Activated naive CD8-positive, alpha-beta T cell treated with anti-CD3 and anti-CD28 coated beads, Interleukin-2, amount 50 U/mL, for 24 hours (primary cell): Measurements from ENCODE around the gene RNF114.
A peak's percentile ranks its signal among the peaks of the same experiment; 100 is the strongest.

ENCODE experiments used
- ATAC-seq: fragments of 150-1000 bp; cut with Tn5 transposase; one replicate; pipeline ENCODE4 v1.10.0; 2021
- DNase-seq: peaks from one replicate; pipeline ENCODE4 v3.0.0; 2021
- H3K27ac Mint-ChIP-seq: one replicate; pipeline ENCODE4 v1.8.0; 2021; ENCODE audit warnings: mild to moderate bottlenecking, mixed read lengths
- H3K27me3 Mint-ChIP-seq: one replicate; pipeline ENCODE4 v1.8.0; 2021; ENCODE audit warnings: mixed read lengths
- H3K36me3 Mint-ChIP-seq: one replicate; pipeline ENCODE4 v1.8.0; 2021; ENCODE audit warnings: low read depth, mixed read lengths
- H3K4me1 Mint-ChIP-seq: one replicate; pipeline ENCODE4 v1.8.0; 2021; ENCODE audit warnings: mixed read lengths
- H3K4me3 Mint-ChIP-seq: one replicate; pipeline ENCODE4 v1.8.0; 2021; ENCODE audit warnings: mild to moderate bottlenecking, moderate library complexity, mixed read lengths
- H3K9me3 Mint-ChIP-seq: one replicate; pipeline ENCODE4 v1.8.0; 2021; ENCODE audit warnings: mixed read lengths

The RNF114 gene

GRCh38 chr20:49913399-49914047 is 22.7 kb upstream of the RNF114 start:
- Mint-ChIP-seq H3K4me1 (peaks cover 40% of the 10 kb centered on the region), H3K36me3 (peaks cover 5% of the 10 kb centered on the region), H3K4me3 (peak overlapping the region; percentile 96), H3K27ac (no peak overlapping the region), H3K27me3 (no peaks in the 10 kb centered on the region), H3K9me3 (no peaks in the 10 kb centered on the region)
- no peak for DNase-seq
- ATAC-seq = no peak

GRCh38 chr20:49914310-49915117 is 21.7 kb upstream of the RNF114 start:
- no peaks in the 10 kb centered on the region for H3K9me3 Mint-ChIP-seq
- DNase-seq (no peak), ATAC-seq (no peak)
- H3K36me3 Mint-ChIP-seq = peaks cover 4% of the 10 kb centered on the region
- peaks cover 40% of the 10 kb centered on the region for H3K4me1 Mint-ChIP-seq
- no peaks in the 10 kb centered on the region for H3K27me3 Mint-ChIP-seq
- H3K27ac Mint-ChIP-seq = peak overlapping the region; percentile 100
- peak overlapping the region; percentile 96 for H3K4me3 Mint-ChIP-seq

DNA sequence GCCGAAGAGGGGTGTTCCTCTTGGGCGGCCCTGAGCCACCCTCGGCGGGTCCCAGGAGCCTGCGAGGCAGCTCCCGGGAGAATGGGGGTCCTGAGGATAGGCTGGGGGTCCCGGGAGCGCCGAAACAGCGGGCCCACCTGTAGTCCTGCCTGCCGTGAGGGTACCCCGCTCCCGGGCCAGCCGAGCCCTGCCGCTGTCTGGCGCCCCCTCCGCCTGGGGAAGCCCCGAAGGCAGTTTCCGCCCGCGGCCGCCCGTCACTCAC is 21.1 kb upstream of the RNF114 start:
- peak overlapping the region; percentile 100 for H3K27ac Mint-ChIP-seq
- H3K9me3 Mint-ChIP-seq = no peaks in the 10 kb centered on the region
- peaks cover 3% of the 10 kb centered on the region for H3K36me3 Mint-ChIP-seq
- peaks cover 40% of the 10 kb centered on the region for H3K4me1 Mint-ChIP-seq
- peak overlapping the region; percentile 96 for H3K4me3 Mint-ChIP-seq
- H3K27me3 Mint-ChIP-seq = no peaks in the 10 kb centered on the region
- no peak for DNase-seq
- peak; percentile 25 for ATAC-seq

DNA sequence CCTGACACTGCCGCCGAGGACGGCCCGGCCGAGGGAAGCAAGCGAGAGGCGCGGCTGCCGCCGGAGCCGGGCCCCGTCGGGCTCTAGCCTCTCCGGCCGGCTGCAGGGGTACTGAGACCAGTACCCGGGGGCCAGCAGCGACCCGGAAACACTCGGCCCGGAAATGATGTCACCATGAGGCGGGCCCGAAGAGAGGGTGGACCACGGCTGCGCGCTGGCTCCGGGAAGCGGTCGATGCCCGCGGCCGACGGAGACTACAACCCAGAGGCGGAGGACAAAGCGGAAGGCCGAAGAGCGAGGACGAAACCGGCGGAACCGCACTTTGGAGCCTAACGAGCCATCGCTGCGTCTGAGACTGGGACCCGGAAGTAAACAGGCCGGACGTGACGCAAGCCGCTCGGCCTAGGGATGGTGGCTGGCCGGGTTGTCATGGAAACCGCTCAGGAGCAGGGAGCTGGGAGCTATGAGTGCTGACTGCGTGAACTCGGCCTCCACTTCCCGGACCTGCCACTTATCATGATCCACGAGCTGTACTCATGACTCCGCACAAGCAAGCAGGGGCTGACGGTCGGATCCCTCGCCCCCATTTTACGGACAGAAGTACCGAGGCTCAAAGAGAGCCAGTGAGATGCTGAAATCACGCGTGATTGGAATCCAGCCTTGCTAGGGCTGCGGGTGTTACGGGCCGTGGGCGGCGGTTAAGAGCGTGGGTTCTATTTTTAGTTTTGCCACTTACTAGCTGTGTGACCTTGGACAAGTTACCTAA is 20.6 kb upstream of the RNF114 start, which contains the start of gene SPATA2:
Gene SPATA2 (minus strand): TSS at position 150 of the 766 bp plus-strand sequence. CDS start 7,039 bp downstream, outside the sequence.
- H3K27ac Mint-ChIP-seq = peak within 1 kb of the TSS; percentile 100
- peaks cover 3% of the 10 kb centered on the region for H3K36me3 Mint-ChIP-seq
- no peaks in the 10 kb centered on the region for H3K27me3 Mint-ChIP-seq
- H3K4me1 Mint-ChIP-seq = peaks cover 40% of the 10 kb centered on the region
- DNase-seq (peak; percentile 94), ATAC-seq (peak; percentile 89)
- H3K4me3 Mint-ChIP-seq = peak within 1 kb of the TSS; percentile 96
- H3K9me3 Mint-ChIP-seq = no peaks in the 10 kb centered on the region

- ATAC-seq (peak; percentile 44), DNase-seq (no peak)
- peaks cover 40% of the 10 kb centered on the region for H3K4me1 Mint-ChIP-seq
- H3K4me3 Mint-ChIP-seq = peak overlapping the region; percentile 96
- no peaks in the 10 kb centered on the region for H3K9me3 Mint-ChIP-seq
- peaks cover 3% of the 10 kb centered on the region for H3K36me3 Mint-ChIP-seq
- no peaks in the 10 kb centered on the region for H3K27me3 Mint-ChIP-seq
- peak overlapping the region; percentile 100 for H3K27ac Mint-ChIP-seq
Observed at GRCh38 chr20:49916146-49917002, 19.8 kb upstream of the RNF114 start.

DNA sequence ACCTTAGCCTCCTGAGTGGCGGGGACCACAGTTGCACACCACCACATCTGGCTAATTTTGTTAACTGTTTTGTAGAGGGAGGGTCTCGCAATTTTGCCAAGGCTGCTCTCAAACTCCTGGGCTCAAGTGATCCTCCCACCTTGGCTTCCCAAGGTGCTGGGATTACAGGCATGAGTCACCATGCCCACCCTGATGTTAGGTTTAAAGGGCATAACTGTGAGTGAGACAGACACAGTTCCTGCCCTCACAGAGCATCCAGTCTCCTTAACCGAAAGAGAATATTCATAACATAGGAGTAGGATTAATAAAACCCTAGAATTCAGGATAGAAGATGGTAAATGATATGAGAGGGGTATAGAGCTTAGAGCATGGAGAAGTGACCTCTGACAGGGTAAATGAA is 17.8 kb upstream of the RNF114 start:
- Mint-ChIP-seq H3K27ac (no peak overlapping the region), H3K27me3 (no peaks in the 10 kb centered on the region), H3K9me3 (no peaks in the 10 kb centered on the region), H3K4me1 (peaks cover 31% of the 10 kb centered on the region), H3K36me3 (no peaks in the 10 kb centered on the region), H3K4me3 (no peak overlapping the region)
- ATAC-seq (no peak), DNase-seq (no peak)

DNA sequence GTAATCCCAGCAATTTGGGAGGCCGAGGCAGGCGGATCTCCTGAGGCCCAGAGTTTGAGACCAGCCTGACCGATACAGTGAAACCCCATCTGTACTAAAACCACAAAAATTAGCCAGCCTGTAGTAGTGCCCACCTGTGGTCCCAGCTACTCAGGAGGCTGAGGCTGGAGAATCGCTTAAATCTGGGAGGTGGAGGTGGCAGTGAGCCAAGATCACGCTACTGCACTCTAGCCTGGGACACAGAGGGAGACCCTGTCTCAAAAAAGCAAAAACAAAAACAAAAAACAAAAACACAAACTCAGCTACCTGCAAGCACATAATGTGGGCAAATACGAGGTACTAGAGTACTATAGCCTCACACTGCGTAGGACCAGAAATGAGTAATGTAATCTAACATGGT is 17.2 kb upstream of the RNF114 start:
- H3K4me1 Mint-ChIP-seq = peaks cover 26% of the 10 kb centered on the region
- no peaks in the 10 kb centered on the region for H3K27me3 Mint-ChIP-seq
- no peak overlapping the region for H3K4me3 Mint-ChIP-seq
- H3K9me3 Mint-ChIP-seq = no peaks in the 10 kb centered on the region
- no peaks in the 10 kb centered on the region for H3K36me3 Mint-ChIP-seq
- no peak for ATAC-seq
- no peak for DNase-seq
- no peak overlapping the region for H3K27ac Mint-ChIP-seq

GRCh38 chr20:49919461-49919860 is 16.7 kb upstream of the RNF114 start:
- DNase-seq (no peak), ATAC-seq (no peak)
- peaks cover 21% of the 10 kb centered on the region for H3K4me1 Mint-ChIP-seq
- no peak overlapping the region for H3K27ac Mint-ChIP-seq
- H3K4me3 Mint-ChIP-seq = no peak overlapping the region
- H3K27me3 Mint-ChIP-seq = no peaks in the 10 kb centered on the region
- H3K36me3 Mint-ChIP-seq = no peaks in the 10 kb centered on the region
- H3K9me3 Mint-ChIP-seq = no peaks in the 10 kb centered on the region

DNA sequence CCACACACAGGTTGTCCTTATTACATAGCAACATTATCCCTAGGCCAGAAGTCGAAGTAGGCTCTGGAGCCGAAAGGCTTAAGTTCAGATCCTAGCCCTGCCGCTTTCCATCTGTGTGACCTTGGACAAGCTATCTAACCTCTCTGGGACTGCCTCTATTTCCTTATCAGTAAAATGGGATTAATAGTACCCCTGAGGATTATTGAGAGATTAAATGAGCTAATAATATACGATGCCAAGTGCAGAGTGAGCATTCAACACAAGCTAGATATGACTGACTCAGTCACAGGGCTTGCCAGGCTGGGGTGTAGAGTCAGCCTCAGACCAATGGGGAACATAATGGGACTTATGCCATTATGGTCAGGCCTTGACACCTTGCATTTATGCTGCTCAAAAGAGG is 11.9 kb upstream of the RNF114 start:
- DNase-seq (no peak), ATAC-seq (no peak)
- H3K27me3 Mint-ChIP-seq = no peaks in the 10 kb centered on the region
- H3K36me3 Mint-ChIP-seq = no peaks in the 10 kb centered on the region
- peaks cover 8% of the 10 kb centered on the region for H3K4me1 Mint-ChIP-seq
- H3K27ac Mint-ChIP-seq = no peak overlapping the region
- no peaks in the 10 kb centered on the region for H3K9me3 Mint-ChIP-seq
- H3K4me3 Mint-ChIP-seq = no peak overlapping the region

DNA sequence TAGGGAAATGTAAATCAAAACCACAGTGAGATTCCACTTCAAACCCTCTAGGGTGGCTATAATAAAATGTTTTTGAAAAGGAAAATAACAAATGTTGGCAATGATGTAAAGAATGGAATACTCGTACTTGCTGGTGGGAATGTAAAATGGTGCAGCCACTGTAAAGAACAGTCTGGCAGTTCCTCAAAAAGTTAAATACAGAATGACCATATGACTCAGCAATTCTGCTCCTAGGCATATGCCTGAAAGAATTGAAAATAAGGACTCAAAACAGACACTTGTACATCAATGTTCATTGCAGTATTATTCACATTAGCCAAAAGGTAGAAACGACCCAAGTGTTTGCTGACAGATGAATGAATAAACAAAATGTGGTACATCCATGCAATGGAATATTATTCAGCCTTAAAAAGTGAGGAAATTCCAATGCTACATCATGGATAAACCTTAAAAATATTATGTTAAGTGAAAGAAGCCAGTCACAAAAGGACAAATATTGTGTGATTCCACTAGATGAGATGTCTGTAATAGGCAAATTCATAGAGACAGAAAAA is 10.2 kb upstream of the RNF114 start:
- H3K27ac Mint-ChIP-seq = no peak overlapping the region
- H3K4me1 Mint-ChIP-seq = peaks cover 8% of the 10 kb centered on the region
- no peaks in the 10 kb centered on the region for H3K9me3 Mint-ChIP-seq
- no peak for ATAC-seq
- H3K4me3 Mint-ChIP-seq = no peak overlapping the region
- no peak for DNase-seq
- H3K27me3 Mint-ChIP-seq = no peaks in the 10 kb centered on the region
- H3K36me3 Mint-ChIP-seq = no peaks in the 10 kb centered on the region

DNA sequence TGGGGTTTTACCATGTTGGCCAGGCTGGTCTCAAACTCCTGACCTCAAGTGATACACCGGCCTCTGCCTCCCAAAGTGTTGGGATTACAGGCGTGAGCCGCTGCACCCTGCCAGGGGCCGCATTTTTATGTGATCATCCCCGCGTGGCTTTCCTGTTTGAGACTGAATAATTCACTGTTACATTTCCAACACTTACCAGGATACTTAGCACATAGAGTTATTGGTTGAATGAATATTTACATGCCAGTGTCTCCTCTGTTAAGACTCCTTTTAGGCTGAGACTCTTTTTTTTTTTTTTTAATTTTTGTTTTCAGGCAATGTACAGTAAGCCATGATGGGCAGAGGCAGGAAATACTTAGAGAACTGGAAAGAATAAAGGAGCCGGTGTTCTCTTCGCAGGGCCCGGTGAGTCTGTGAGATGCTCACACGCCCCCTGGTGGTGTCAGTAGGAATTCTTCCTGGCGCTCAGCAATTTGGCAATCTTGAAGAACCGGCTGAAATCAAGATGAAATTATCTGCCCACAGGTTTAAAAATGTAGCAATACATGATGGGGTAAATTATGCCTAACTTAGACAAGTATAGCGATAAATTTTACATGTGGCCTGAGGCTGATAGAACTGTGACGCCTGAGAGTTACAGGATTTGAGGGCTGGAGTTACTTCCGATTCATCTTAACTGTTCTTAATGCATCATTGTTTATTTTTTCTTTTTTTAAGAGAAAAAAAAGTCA is 7.6 kb upstream of the RNF114 start:
- H3K4me1 Mint-ChIP-seq = peaks cover 8% of the 10 kb centered on the region
- H3K27me3 Mint-ChIP-seq = no peaks in the 10 kb centered on the region
- H3K27ac Mint-ChIP-seq = peak overlapping the region; percentile 41
- no peaks in the 10 kb centered on the region for H3K9me3 Mint-ChIP-seq
- DNase-seq (peak; percentile 84), ATAC-seq (peak; percentile 86)
- no peak overlapping the region for H3K4me3 Mint-ChIP-seq
- H3K36me3 Mint-ChIP-seq = no peaks in the 10 kb centered on the region

DNA sequence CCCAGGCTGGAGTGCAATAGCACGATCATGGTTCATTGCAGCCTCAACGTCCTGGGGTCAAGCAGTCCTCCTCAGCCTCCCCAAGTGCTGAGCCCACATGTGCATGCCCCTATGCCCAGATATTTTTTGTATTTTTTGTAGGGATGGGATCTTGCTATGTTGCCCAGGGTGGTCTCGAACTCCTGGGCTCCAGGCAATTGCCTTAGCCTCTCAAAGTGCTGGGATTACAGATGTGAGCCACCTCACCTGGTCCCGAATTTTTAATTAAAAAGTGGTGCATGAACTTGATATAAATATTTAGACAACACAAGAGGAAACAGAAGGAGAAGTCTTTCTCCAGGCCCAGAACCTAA is 7.1 kb upstream of the RNF114 start:
- Mint-ChIP-seq H3K27ac (no peak overlapping the region), H3K36me3 (no peaks in the 10 kb centered on the region), H3K4me3 (no peak overlapping the region), H3K27me3 (no peaks in the 10 kb centered on the region), H3K4me1 (peaks cover 11% of the 10 kb centered on the region), H3K9me3 (no peaks in the 10 kb centered on the region)
- ATAC-seq = no peak
- no peak for DNase-seq

- no peaks in the 10 kb centered on the region for H3K27me3 Mint-ChIP-seq
- ATAC-seq (no peak), DNase-seq (no peak)
- peak overlapping the region; percentile 46 for H3K27ac Mint-ChIP-seq
- H3K9me3 Mint-ChIP-seq = no peaks in the 10 kb centered on the region
- peaks cover 50% of the 10 kb centered on the region for H3K4me1 Mint-ChIP-seq
- peaks cover 21% of the 10 kb centered on the region for H3K36me3 Mint-ChIP-seq
- H3K4me3 Mint-ChIP-seq = peak overlapping the region; percentile 98
Observed at GRCh38 chr20:49935746-49936152, 448 bp upstream of the RNF114 start.
